Right atrium auricular region (tissue), 2 donors: ENCODE results near the gene ENPP7. TPM values are rescaled to one million over a fixed set of nuclear protein-coding genes. Genes with fewer than 3 reads are reported as not detected.

ENCODE experiments used
- DNase-seq: peaks from one replicate; pipeline ENCODE4 v3.0.0-alpha.2; 2019; ENCODE audit warnings: low spot score
- H3K27ac ChIP-seq, 2 donors: fragments of 200-600 bp; sonication (generic); 1 replicate in 1 of 2; 2 replicates in 1 of 2; pipeline ENCODE4 v1.5.1; 2016 to 2019
- H3K27me3 ChIP-seq, 2 donors: fragments of 200-600 bp; sonication (generic); one replicate each; pipeline versions ENCODE4 v1.5.1 to v1.6.0; 2017 to 2019
- H3K36me3 ChIP-seq: fragments of 200-600 bp; sonication (generic); one replicate; pipeline ENCODE4 v1.5.1; 2016
- H3K4me1 ChIP-seq, 2 donors: fragments of 200-600 bp; sonication (generic); one replicate each; pipeline versions ENCODE4 v1.5.1 to v1.6.0; 2017 to 2019
- H3K4me3 ChIP-seq, 2 donors: fragments of 200-600 bp; sonication (generic); 1 replicate in 1 of 2; 2 replicates in 1 of 2; pipeline ENCODE4 v1.5.1; 2017 to 2019; ENCODE audit warnings: mild to moderate bottlenecking in 1 of 2, moderate library complexity in 1 of 2
- H3K9me3 ChIP-seq, 2 donors: fragments of 200-600 bp; sonication (generic); one replicate each; pipeline ENCODE4 v1.5.1; 2019
- CTCF ChIP-seq, 2 donors: fragments of 200-600 bp; sonication (generic); IDR thresholded peaks; one replicate each; pipeline ENCODE4 v1.5.1; 2019; ENCODE audit warnings: antibody characterized with exemption in 2 of 2
- total RNA-seq, 2 donors: library from RNA; depleted of rRNA; stranded (reverse); fragments of >200 nt; gene quantifications; one replicate each; pipeline ENCODE4 v1.1.0, GENCODE V29; 2016

ENPP7 gene
- total RNA-seq, 2 donors from 2014 or later = not detected

GRCh38 chr17:79786930-79787643, 56.3 kb downstream of the ENPP7 start:
- no peak overlapping the region for H3K27ac ChIP-seq
- no peaks in the 10 kb centered on the region for H3K36me3 ChIP-seq
- H3K9me3 ChIP-seq = no peaks in the 10 kb centered on the region
- H3K4me1 ChIP-seq = peaks cover 0 to 38% of the 10 kb centered on the region in 2 donors
- no peak for DNase-seq
- no peak overlapping the region for H3K4me3 ChIP-seq
- no peak for TF ChIP-seq CTCF (IDR thresholded peaks at IDR 0.05)
- peaks cover 31 to 38% of the 10 kb centered on the region in 2 donors for H3K27me3 ChIP-seq

- no peak for DNase-seq
- peaks cover 0 to 52% of the 10 kb centered on the region in 2 donors for H3K4me1 ChIP-seq
- H3K27ac ChIP-seq = no peak overlapping the region
Measured at GRCh38 chr17:79788455-79788854, 57.7 kb downstream of the ENPP7 start.

GRCh38 chr17:79788989-79789942, 58.5 kb downstream of the ENPP7 start:
- Histone ChIP-seq H3K4me3 (peak overlapping the region in 1 of 2 donors; percentile 25), H3K27me3 (peaks cover 41% of the 10 kb centered on the region in 2 donors), H3K27ac (no peak overlapping the region), H3K4me1 (peaks cover 0 to 54% of the 10 kb centered on the region in 2 donors), H3K9me3 (no peaks in the 10 kb centered on the region), H3K36me3 (no peaks in the 10 kb centered on the region)
- TF ChIP-seq CTCF (IDR thresholded peaks at IDR 0.05) = no peak
- DNase-seq = no peak

More at GRCh38 chr17:79788455-79788854, 57.7 kb downstream of the ENPP7 start:
- H3K9me3 ChIP-seq = no peaks in the 10 kb centered on the region
- no peak for TF ChIP-seq CTCF (IDR thresholded peaks at IDR 0.05)
- H3K4me3 ChIP-seq = no peak overlapping the region
- peaks cover 41% of the 10 kb centered on the region in 2 donors for H3K27me3 ChIP-seq
- H3K36me3 ChIP-seq = no peaks in the 10 kb centered on the region

- Histone ChIP-seq H3K4me3 (peak overlapping the region in 1 of 2 donors; percentile 25), H3K9me3 (no peaks in the 10 kb centered on the region), H3K36me3 (no peaks in the 10 kb centered on the region), H3K27ac (no peak overlapping the region), H3K4me1 (peaks cover 0 to 54% of the 10 kb centered on the region in 2 donors), H3K27me3 (peaks cover 41% of the 10 kb centered on the region in 2 donors)
- no peak for DNase-seq
- TF ChIP-seq CTCF (IDR thresholded peaks at IDR 0.05) = peak; percentile 76 to 90
Measured at GRCh38 chr17:79789943-79790804, 59.4 kb downstream of the ENPP7 start.
